ENCODE measurements around the gene SCARF2. TPM values are rescaled to one million over a fixed set of nuclear protein-coding genes. Genes with fewer than 3 reads are reported as not detected.
"Not testable (repeated sequence)": the region's sequence is repeated elsewhere in the genome, so short reads cannot be mapped to it uniquely, and the experiment has no call there.

The SCARF2 gene
- total and polyA plus RNA-seq, 2 of the 8 experiments (the other 6 are each of a cell fraction or from before 2014, with no cell fraction given) = 4.2 to 9.8 TPM

- TF ChIP-seq HDAC2 (IDR thresholded peaks at IDR 0.05; ENCODE audit: borderline replicate concordance in 1 of 2, low read depth in 2 of 2, low read length in 2 of 2) (no peak), EGR1 (IDR thresholded peaks at IDR 0.05; ENCODE audit: borderline replicate concordance, low read depth, low read length) (no peak), BCL11A (IDR thresholded peaks at IDR 0.05; ENCODE audit: low read depth in 2 of 2, low read length in 2 of 2) (no peak), SIN3A (conservative IDR thresholded peaks at IDR 0.05 in 1 of 2, IDR thresholded peaks at IDR 0.05 in 1 of 2; ENCODE audit: low read depth in 1 of 2, low read length in 2 of 2) (no peak)
These were observed 14.3 kb upstream of the SCARF2 start (continued) for GRCh38 chr22:20451920-20452319.

DNA sequence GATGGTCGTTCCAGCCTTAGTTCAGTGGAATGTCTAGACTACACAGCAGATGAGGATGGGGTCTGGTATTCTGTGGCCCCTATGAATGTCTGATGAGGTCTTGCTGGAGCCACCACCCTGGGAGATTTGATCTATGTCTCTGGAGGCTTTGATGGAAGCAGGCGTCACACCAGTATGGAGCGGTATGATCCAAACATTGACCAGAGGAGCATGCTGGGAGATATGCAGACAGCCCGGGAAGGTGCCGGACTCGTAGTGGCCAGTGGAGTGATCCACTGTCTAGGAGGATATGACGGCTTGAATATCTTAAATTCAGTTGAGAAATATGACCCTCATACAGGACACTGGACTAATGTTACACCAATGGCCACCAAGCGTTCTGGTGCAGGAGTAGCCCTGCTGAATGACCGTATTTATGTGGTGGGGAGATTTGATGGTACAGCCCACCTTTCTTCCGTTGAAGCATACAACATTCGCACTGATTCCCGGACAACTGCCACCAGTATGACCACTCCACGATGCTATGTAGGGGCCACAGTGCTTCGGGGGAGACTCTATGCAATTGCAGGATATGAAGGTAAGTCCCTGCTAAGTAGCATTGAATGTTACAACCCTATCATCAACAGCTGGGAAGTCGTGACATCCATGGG, 13.6 kb upstream of the SCARF2 start:
- H3K4me2 ChIP-seq (ENCODE audit: insufficient read depth in 1 of 2, low read depth in 2 of 2, low read length in 2 of 2); POLR2A ChIA-PET (ENCODE audit: partially characterized antibody); H4K20me1 ChIP-seq (replicated peaks in 1 of 2; ENCODE audit: control insufficient read depth in 1 of 2, insufficient read depth in 2 of 2, low read length in 2 of 2); H4K8ac ChIP-seq (ENCODE audit: extremely low read depth, insufficient read depth, low read length); H3K79me2 ChIP-seq (ENCODE audit: control insufficient read depth in 1 of 2, insufficient read depth in 2 of 2, low read length in 2 of 2); H3K4me1 ChIP-seq (replicated peaks in 1 of 4; ENCODE audit: control insufficient read depth in 3 of 4, insufficient read depth in 4 of 4, low read length in 3 of 4); DNase-seq (ENCODE audit: low read depth in 1 of 2, low spot score in 2 of 2); H3K56ac ChIP-seq (replicated peaks; ENCODE audit: insufficient read length, low read depth, low read length); FAIRE-seq; H3K27me3 ChIP-seq (replicated peaks in 1 of 4; ENCODE audit: control insufficient read depth in 3 of 4, extremely low read depth in 1 of 4, insufficient read depth in 3 of 4, low read length in 3 of 4); H3K9me3 ChIP-seq (ENCODE audit: insufficient read depth in 2 of 2, low read depth in 1 of 2, low read length in 1 of 2); H4K91ac ChIP-seq (replicated peaks; ENCODE audit: insufficient read length, low read length); H3K36me3 ChIP-seq (ENCODE audit: control insufficient read depth in 2 of 4, insufficient read depth in 4 of 4, low read length in 3 of 4); H2BK15ac ChIP-seq (ENCODE audit: low read length); H2BK5ac ChIP-seq (ENCODE audit: low read depth, low read length); H3K79me1 ChIP-seq (ENCODE audit: low read depth, low read length); H3K9ac ChIP-seq (replicated peaks in 1 of 4; ENCODE audit: extremely low read depth in 1 of 4, low read depth in 3 of 4, low read length in 3 of 4); H2AK5ac ChIP-seq (ENCODE audit: low read depth, low read length); H3K14ac ChIP-seq (ENCODE audit: insufficient read length); H3K4ac ChIP-seq (replicated peaks; ENCODE audit: insufficient read length, low read depth, low read length); H3K23ac ChIP-seq (ENCODE audit: insufficient read length); H3K4me3 ChIP-seq (ENCODE audit: extremely low read depth in 1 of 4, insufficient read depth in 2 of 4, low read depth in 3 of 4, low read length in 4 of 4); H2BK20ac ChIP-seq (ENCODE audit: low read length); H2AFZ ChIP-seq (ENCODE audit: low read length); H3K27ac ChIP-seq (ENCODE audit: low read depth, low read length); H2BK12ac ChIP-seq (ENCODE audit: low read depth, low read length); H2BK120ac ChIP-seq (replicated peaks; ENCODE audit: low read depth, low read length); H3K18ac ChIP-seq (ENCODE audit: extremely low read depth, low read length); H4K5ac ChIP-seq (ENCODE audit: insufficient read length, low read depth, low read length); H3K23me2 ChIP-seq (ENCODE audit: low read depth, low read length): not testable (repeated sequence)
- 92% methylated on average over 15 of the region's 15 CpGs; no CpG with 5 or more reads in 1 of the 2 experiments for WGBS, 2 experiments (ENCODE audit: extremely low coverage in 1 of 2, insufficient coverage in 1 of 2, insufficient read length in 1 of 2, insufficient replicate concordance in 2 of 2, low coverage in 1 of 2, low lambda C conversion rate in 2 of 2, missing lambda C conversion rate in 1 of 2)
- CTCF ChIA-PET (ENCODE audit: partially characterized antibody) = interaction anchor here (0.7 kb wide), 1 partner anchor 30 kb away, joined by 3 read pairs; no protein-coding TSS in a partner anchor
